K562 (cell line): ENCODE results near the gene PDIA5.

Experiments
- BMI1 ChIP-seq: fragments of 150-350 bp; IDR thresholded peaks from 2 replicates; pipeline ENCODE4 v1.6.1; 2014; ENCODE audit warnings: low read length
- CAMTA2 ChIP-seq: fragments of 250-450 bp; sonication (Bioruptor Pico); conservative IDR thresholded peaks from 2 replicates; pipeline ENCODE4 v1.5.1; 2022
- CTCF ChIP-seq, 3 experiments: IDR thresholded peaks in 2 of 3; conservative IDR thresholded peaks in 1 of 3; 2 replicates each; pipeline ENCODE4 v1.5.1; 2011 to 2012; ENCODE audit warnings: low read length in 3 of 3, mild to moderate bottlenecking in 3 of 3, control low read depth in 2 of 3, improper control_type of control experiment in 1 of 3, inconsistent platforms in 1 of 3, low read depth in 1 of 3, mixed read lengths in 1 of 3, moderate library complexity in 1 of 3; ENCODE audit not compliant: insufficient read depth in 2 of 3
- ELF2 ChIP-seq: fragments of 250-450 bp; sonication (Bioruptor Pico); IDR thresholded peaks from 2 replicates; pipeline ENCODE4 v1.5.0; 2021; ENCODE audit warnings: mild to moderate bottlenecking
- NR2C2 ChIP-seq, 2 experiments: fragments of 200-800 bp in 1 of 2; sonication (Bioruptor generic) in 1 of 2; sonication (generic) in 1 of 2; formaldehyde crosslinking in 1 of 2; IDR thresholded peaks; 2 replicates each; pipeline versions ENCODE4 v1.6.1 to v1.8.0; 2016 to 2022; ENCODE audit warnings: mild to moderate bottlenecking in 1 of 2, missing compliant biosample characterization in 1 of 2, missing genetic modification characterization in 1 of 2, missing genetic modification reagents in 1 of 2
- NUFIP1 ChIP-seq: fragments of 450-650 bp; IDR thresholded peaks from 2 replicates; pipeline ENCODE4 v1.6.1; 2018; ENCODE audit not compliant: partially characterized antibody
- POLR2A ChIP-seq: fragments of 450-650 bp; conservative IDR thresholded peaks from 2 replicates; pipeline ENCODE4 v1.6.1; 2016
- PURB ChIP-seq: sonication (generic); formaldehyde crosslinking; IDR thresholded peaks from 2 replicates; pipeline ENCODE4 v1.9.0; 2021; ENCODE audit warnings: low read depth, mild to moderate bottlenecking, missing genetic modification reagents
- RCOR1 ChIP-seq, 2 experiments: IDR thresholded peaks; 2 replicates each; pipeline ENCODE4 v1.6.1; 2012; ENCODE audit warnings: low read depth in 2 of 2, low read length in 2 of 2, borderline replicate concordance in 1 of 2, improper control_type of control experiment in 1 of 2
- ZBTB1 ChIP-seq: sonication (generic); formaldehyde crosslinking; IDR thresholded peaks from 2 replicates; pipeline ENCODE4 v1.8.1; 2023; ENCODE audit warnings: missing genetic modification reagents, low read depth, mild to moderate bottlenecking, borderline replicate concordance
- ZNF354B ChIP-seq: fragments of 250-450 bp; sonication (Bioruptor Pico); IDR thresholded peaks from 2 replicates; pipeline ENCODE4 v1.4.0; 2020
- ZNF609 ChIP-seq: sonication (generic); formaldehyde crosslinking; IDR thresholded peaks from 2 replicates; pipeline ENCODE4 v1.8.1; 2023; ENCODE audit warnings: missing genetic modification reagents, mild to moderate bottlenecking, borderline replicate concordance

- no peak for TF ChIP-seq ZNF609 (CRISPR knock-in tag)
- no peak for TF ChIP-seq NR2C2 (CRISPR knock-in tag; IDR thresholded peaks at IDR 0.05)
- no peak for TF ChIP-seq NR2C2 (tag; IDR thresholded peaks at IDR 0.05)
- no peak for TF ChIP-seq CTCF (IDR thresholded peaks at IDR 0.05 in 2 of 3, conservative IDR thresholded peaks at IDR 0.05 in 1 of 3; ENCODE audit: insufficient read depth in 2 of 3, low read depth in 1 of 3, low read length in 3 of 3)
- TF ChIP-seq POLR2A, result no peak
- no peak for TF ChIP-seq NUFIP1
- TF ChIP-seq PURB, result no peak
- no peak for TF ChIP-seq ZNF354B (CRISPR knock-in tag)
- TF ChIP-seq CAMTA2, result no peak
- TF ChIP-seq ZBTB1 (CRISPR knock-in tag), result no peak
- no peak for TF ChIP-seq RCOR1 (IDR thresholded peaks at IDR 0.05; ENCODE audit: borderline replicate concordance in 1 of 2, low read depth in 2 of 2, low read length in 2 of 2)
- TF ChIP-seq ELF2 (CRISPR knock-in tag), result no peak
- TF ChIP-seq BMI1, result no peak
These were observed 29.3 kb downstream of the PDIA5 start for GRCh38 chr3:123096126-123096525.
